HT1080 (cell line): ENCODE results near the gene MSH6. TPM values are rescaled to one million over a fixed set of nuclear protein-coding genes. Genes with fewer than 3 reads are reported as not detected.
A peak's percentile ranks its signal among the peaks of the same experiment; 100 is the strongest.

Experiments
- DNase-seq: peaks from one replicate; pipeline ENCODE4 v3.0.0-alpha.2; 2015; ENCODE audit warnings: low read depth
- total RNA-seq: library from RNA; depleted of rRNA; stranded (reverse); fragments of >200 nt; shearing (Covaris generic); gene quantifications from 2 replicates; pipeline ENCODE4 v1.2.3, GENCODE V29; 2014

Gene MSH6
- total RNA-seq, 1 experiment from 2014 or later = 155 TPM

DNA sequence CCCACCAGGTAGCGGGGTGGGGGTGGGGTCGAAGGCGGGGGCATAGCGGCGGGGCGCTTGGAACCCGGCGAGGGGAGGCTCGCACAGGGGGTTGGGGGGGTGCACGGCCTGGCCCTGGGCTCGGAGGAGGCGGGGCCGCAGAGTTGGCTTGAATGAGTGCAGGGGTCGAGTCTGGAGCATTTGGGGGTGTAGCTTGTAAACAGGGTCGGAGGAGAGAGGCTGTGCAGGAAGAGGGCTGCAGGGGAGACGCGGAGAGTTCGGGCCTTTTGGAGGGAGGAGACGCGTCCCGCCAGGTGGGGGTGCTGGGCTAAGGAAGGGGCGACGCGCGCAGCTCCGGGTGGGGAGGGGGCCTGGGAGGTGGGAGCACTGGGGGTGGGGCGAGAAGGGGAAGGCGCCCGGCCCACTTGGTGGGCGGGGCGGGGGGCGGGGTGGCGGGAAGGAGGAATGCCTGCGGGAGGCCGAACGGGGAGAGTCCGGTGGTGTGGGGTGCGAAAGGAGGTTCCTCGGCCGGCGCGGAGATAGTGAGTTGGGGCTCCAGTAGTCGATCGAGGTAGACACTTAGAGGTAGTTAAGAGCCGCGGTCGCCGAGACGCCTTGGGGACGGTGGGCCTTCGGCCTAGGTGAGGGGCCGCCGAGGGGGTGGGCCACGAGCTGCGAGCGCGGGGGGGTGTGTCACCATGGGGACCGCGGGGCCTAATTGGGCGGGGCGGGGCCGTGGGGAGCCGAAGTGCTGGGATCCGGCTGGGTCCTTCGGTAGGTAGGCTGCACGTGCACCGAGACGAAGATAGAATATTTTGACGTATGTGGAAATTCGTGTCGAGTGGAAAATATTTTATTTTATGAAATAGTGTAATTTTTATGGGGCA lies 774 bp downstream of the MSH6 start:
- peak; percentile 39 for DNase-seq

GRCh38 chr2:47784352-47784851 lies 1.5 kb downstream of the MSH6 start:
- no peak for DNase-seq

DNA sequence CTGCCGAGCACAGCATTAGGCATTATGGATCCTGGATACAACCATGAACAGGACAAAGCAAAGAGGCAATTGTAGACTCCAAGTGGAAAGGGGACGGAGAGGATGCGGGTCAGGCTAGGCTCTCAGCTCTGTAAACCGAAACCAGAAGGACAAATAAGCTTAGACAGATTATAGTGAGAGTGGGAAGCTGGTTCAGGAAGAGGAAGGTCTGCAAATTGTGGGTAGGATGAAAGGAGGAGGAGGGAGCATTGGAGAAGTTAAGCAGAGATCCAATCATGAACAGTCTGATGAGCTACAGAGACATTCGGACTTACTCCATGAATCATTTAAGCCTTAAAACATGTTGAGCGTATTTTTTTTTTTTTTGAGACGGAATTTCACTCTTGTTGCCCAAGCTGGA lies 3.0 kb downstream of the MSH6 start:
- no peak for DNase-seq

DNA sequence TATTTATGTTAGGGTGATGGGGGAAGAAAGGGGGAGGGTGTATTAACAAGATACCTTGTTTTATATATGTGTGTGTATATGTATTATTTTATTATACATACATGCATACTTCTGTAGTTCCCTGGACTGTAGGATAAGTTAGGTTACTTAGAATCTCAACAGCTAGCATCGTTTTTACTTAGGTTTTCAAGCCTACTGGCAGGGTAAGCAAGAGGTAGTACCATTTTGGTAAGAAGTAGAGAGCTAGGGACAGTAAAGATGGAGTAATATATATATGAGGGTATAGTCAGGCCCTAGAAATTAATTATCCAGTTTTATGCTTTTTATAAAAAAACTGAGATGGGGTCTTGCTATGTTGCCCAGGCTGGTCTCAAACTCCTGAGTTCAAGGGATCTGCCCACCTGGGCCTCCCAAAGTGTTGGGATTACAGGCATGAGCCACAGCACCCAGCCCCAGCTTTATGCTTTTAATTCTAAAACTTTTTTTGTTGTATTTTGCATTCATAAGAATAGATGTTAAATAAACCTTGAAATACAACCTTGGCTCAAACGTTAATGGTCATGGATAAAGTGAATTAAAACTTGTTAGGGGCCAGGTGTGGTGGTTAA lies 13.2 kb downstream of the MSH6 start:
- no peak for DNase-seq

DNA sequence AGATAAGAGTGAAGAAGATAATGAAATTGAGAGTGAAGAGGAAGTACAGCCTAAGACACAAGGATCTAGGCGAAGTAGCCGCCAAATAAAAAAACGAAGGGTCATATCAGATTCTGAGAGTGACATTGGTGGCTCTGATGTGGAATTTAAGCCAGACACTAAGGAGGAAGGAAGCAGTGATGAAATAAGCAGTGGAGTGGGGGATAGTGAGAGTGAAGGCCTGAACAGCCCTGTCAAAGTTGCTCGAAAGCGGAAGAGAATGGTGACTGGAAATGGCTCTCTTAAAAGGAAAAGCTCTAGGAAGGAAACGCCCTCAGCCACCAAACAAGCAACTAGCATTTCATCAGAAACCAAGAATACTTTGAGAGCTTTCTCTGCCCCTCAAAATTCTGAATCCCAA lies 15.7 kb downstream of the MSH6 start:
- no peak for DNase-seq

DNA sequence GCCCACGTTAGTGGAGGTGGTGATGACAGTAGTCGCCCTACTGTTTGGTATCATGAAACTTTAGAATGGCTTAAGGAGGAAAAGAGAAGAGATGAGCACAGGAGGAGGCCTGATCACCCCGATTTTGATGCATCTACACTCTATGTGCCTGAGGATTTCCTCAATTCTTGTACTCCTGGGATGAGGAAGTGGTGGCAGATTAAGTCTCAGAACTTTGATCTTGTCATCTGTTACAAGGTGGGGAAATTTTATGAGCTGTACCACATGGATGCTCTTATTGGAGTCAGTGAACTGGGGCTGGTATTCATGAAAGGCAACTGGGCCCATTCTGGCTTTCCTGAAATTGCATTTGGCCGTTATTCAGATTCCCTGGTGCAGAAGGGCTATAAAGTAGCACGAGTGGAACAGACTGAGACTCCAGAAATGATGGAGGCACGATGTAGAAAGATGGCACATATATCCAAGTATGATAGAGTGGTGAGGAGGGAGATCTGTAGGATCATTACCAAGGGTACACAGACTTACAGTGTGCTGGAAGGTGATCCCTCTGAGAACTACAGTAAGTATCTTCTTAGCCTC lies 16.2 kb downstream of the MSH6 start:
- DNase-seq = no peak

- DNase-seq = no peak
Measured at GRCh38 chr2:47801118-47801517, 18.2 kb downstream of the MSH6 start.

DNA sequence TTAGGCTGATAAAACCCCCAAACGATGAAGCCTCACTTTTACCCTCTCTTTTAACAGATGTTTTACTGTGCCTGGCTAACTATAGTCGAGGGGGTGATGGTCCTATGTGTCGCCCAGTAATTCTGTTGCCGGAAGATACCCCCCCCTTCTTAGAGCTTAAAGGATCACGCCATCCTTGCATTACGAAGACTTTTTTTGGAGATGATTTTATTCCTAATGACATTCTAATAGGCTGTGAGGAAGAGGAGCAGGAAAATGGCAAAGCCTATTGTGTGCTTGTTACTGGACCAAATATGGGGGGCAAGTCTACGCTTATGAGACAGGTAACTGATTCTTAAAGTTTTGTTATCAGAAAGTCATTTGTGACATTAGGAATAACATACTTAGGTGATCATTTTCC lies 20.4 kb downstream of the MSH6 start:
- no peak for DNase-seq

DNA sequence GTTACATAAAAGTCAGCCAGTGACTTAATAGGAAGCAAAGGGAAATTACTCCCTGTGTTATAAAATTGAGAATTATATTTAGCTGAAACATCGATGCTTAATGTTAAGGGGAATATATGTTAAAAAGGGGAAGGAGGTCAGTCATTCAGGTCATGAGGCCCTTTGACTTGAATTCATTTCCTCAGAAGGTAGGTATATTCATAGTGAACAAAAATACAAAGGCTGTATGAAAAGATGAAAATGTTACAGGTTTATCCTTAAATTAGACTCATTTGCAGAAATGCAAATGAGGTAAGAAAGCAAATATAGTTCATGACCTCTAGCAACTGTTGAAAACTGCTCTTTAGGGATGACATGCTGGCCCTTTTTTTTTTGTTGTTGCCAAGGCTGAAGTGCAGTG lies 20.8 kb downstream of the MSH6 start:
- DNase-seq = no peak

- DNase-seq = no peak
Measured at GRCh38 chr2:47805850-47806249, 22.9 kb downstream of the MSH6 start.

- no peak for DNase-seq
Measured at GRCh38 chr2:47808614-47809013, 25.7 kb downstream of the MSH6 start.

GRCh38 chr2:47809903-47810302 lies 27.0 kb downstream of the MSH6 start:
- no peak for DNase-seq

DNA sequence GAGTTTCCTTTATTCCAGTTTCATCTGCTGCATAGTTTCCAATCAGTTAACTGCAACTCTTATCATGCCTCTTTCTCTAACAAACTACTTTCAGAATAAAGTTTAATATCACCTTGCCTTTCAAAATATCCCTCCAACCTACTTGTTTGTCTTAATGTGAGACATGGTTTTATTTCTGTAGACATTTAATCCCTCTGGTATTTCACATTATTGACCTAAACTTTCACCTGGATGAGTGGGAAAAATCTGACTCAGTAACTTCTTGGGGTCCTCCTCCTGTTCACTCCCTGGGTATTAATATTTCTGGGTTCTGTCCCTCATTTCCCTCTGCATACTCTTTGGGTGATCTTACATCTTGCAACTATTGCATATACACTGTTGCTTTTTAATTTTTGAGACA lies 27.9 kb downstream of the MSH6 start:
- DNase-seq = no peak

DNA sequence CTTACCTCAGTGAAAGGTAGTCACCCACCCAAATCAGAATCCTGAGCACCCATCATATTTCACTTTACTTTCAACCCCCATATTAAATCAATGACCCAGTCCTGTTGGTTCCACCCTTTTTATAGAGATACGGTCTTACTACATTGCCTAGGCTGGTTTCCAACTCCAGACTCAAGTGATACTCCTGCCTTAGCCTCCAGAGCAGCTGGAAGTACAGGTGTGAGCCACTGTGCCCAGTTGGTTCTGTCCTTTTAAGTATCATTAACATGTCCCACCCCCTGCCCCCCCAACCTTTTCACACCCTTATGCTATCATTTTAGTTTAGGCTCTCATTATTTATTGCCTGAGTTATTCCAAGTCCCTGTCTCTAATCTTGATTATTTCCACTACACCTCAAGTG lies 28.7 kb downstream of the MSH6 start:
- no peak for DNase-seq

DNA sequence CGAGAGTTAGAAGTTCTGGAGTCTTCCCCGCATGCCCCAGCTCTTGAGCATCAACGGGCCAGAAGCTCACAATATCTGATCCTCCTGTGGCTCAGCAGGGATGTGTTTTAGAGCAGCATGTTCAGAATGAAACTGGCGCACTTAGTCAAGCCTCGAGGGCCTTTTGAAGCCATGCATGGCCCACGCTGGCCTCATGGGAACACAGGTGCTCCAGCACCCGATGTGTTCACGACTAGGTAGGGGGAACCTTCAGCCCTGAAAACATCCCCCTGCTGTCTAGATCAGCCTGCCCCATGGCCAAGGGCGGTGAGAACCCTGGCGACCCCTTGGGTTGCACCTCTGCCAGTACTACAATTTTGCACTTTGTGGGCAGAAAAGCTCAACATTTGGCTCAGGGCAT lies 32.8 kb downstream of the MSH6 start:
- DNase-seq = no peak

DNA sequence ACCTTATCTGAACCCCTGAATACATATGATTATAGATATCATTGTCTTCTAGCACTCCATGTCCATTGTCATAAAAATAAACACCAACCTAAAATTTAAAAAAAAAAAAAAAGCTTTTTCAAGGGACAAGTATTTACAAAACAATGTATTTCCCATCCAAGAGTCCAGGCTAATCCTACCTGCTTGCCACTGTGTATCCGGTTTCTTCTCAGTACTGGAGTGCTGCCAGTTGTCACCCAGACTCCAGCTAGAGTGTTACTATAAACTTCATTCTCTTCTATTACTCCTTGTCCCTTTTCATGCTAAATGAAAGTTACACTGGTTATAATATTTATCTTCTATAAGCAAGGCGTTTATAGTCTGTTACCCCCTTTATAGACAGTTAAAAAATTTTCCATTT lies 35.8 kb downstream of the MSH6 start:
- DNase-seq = no peak

DNA sequence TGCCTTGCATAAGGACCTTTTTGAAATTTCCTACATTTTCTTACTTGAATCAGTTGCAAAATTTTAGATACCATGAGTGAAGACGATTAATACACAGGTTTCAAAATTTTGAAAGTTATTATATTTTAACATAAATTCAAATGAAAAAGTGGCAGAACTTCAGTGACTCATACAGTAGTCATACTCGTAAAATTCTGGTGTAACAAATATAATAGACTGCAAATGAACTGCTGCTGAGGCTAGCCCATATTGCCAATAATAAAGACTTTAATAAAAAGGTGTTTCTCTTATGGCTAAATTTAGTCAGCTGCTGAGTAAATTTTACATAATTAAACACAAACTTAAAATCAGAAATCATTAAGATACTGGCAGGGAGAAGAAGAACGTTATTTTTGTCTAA lies 36.9 kb downstream of the MSH6 start:
- DNase-seq = peak; percentile 8

GRCh38 chr2:47822518-47822917 lies 39.6 kb downstream of the MSH6 start:
- no peak for DNase-seq

GRCh38 chr2:47833516-47833968 lies 50.6 kb downstream of the MSH6 start:
- no peak for DNase-seq

- DNase-seq = no peak
Measured at GRCh38 chr2:47838249-47838648, 55.3 kb downstream of the MSH6 start.

GRCh38 chr2:47838686-47839085 lies 55.7 kb downstream of the MSH6 start:
- no peak for DNase-seq

DNA sequence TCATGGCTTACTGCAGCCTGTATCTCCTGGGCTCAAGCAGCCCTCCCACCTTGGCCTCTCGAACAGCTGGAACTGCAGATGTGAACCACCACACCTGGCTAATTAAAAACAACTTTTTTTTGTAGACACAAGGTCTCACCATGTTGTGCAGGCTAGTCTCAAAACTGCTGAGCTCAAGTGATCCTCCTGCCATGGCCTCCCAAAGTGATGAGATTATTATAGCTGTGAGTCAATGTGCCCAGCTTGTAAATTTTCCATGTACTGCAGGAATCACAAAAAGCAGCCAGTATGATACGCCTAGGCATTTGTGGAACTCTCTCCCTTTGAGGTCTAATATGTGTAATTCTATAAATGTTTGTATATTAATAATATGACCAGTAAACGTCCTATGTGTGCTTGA lies 59.9 kb downstream of the MSH6 start:
- no peak for DNase-seq
